ENCODE measurements around the gene HERPUD1. TPM values are rescaled to one million over a fixed set of nuclear protein-coding genes. Genes with fewer than 3 reads are reported as not detected.
A peak's percentile ranks its signal among the peaks of the same experiment; 100 is the strongest.
"Not testable (repeated sequence)": the region's sequence is repeated elsewhere in the genome, so short reads cannot be mapped to it uniquely, and the experiment has no call there.

HERPUD1 gene
- 11.7 TPM for polyA plus RNA-seq (2013, experiment 1 of 2)
- polyA plus RNA-seq (2013, experiment 2 of 2), result 12.1 TPM

- Histone ChIP-seq H3K4me2 (ENCODE audit: insufficient read depth, low read length, poor library complexity, severe bottlenecking) (peak within 1 kb of the TSS; percentile 99), H3K79me1 (ENCODE audit: low read depth, low read length) (peaks cover 8% of the 10 kb centered on the region), H3K4me3 (ENCODE audit: low read length in 2 of 2) (peak within 1 kb of the TSS; percentile 83 to 92), H3K36me3 (replicated peaks in 1 of 2; ENCODE audit: control insufficient read depth in 2 of 2, insufficient read depth in 2 of 2, low read length in 2 of 2) (peaks cover 2 to 23% of the 10 kb centered on the region in 2 donors), H3K27ac (replicated peaks; ENCODE audit: low read length) (peak within 1 kb of the TSS; percentile 62), H3K9ac (ENCODE audit: low read depth, low read length, poor library complexity) (peak within 1 kb of the TSS; percentile 89), H3K9me3 (replicated peaks in 1 of 2; ENCODE audit: control insufficient read depth in 2 of 2, insufficient read depth in 1 of 2, low read depth in 1 of 2, low read length in 2 of 2) (no peaks in the 10 kb centered on the region), H2BK15ac (ENCODE audit: low read length) (peak within 1 kb of the TSS; percentile 95), H2BK120ac (ENCODE audit: low read depth, low read length) (peak within 1 kb of the TSS; percentile 52), H3K14ac (ENCODE audit: low read length) (peak within 1 kb of the TSS; percentile 9), H4K8ac (ENCODE audit: low read depth, low read length) (peak within 1 kb of the TSS; percentile 83), H2AK5ac (ENCODE audit: low read depth, low read length) (peak within 1 kb of the TSS; percentile 96), H3K27me3 (ENCODE audit: control insufficient read depth in 3 of 3, insufficient read depth in 3 of 3, low read depth in 1 of 3, low read length in 3 of 3) (no peaks in the 10 kb centered on the region), H3K18ac (ENCODE audit: low read length) (peak within 1 kb of the TSS; percentile 98), H2BK5ac (ENCODE audit: low read length) (peak within 1 kb of the TSS; percentile 93), H2BK12ac (ENCODE audit: low read length) (no peak within 1 kb of the TSS), H3K23ac (ENCODE audit: low read depth, low read length, poor library complexity) (peak within 1 kb of the TSS; percentile 96), H2AFZ (ENCODE audit: low read length) (peak within 1 kb of the TSS; percentile 97), H4K91ac (ENCODE audit: low read depth, low read length, poor library complexity) (no peak within 1 kb of the TSS), H3K4ac (ENCODE audit: low read length) (peak within 1 kb of the TSS; percentile 1), H3K4me1 (ENCODE audit: control insufficient read depth in 2 of 2, insufficient read depth in 1 of 2, low read depth in 1 of 2, low read length in 2 of 2) (peaks cover 15 to 16% of the 10 kb centered on the region in 2 donors)
- peak; percentile 94 for DNase-seq (ENCODE audit: low spot score)
- WGBS, 2 donors (ENCODE audit: extremely low coverage in 2 of 2, insufficient read length in 2 of 2, insufficient replicate concordance in 1 of 2), result no CpG with 5 or more reads among the region's 83 CpGs
Observed at GRCh38 chr16:56931892-56932720, at the start of gene HERPUD1. Gene HERPUD1, plus strand, starts transcription at chr16:56932142. Its CDS starts 103 bp downstream, at chr16:56932245.

- H3K23ac ChIP-seq (ENCODE audit: low read depth, low read length, poor library complexity), result no peak overlapping the region
- H2BK5ac ChIP-seq (ENCODE audit: low read length), result no peak overlapping the region
- peaks cover 2% of the 10 kb centered on the region for H3K79me1 ChIP-seq (ENCODE audit: low read depth, low read length)
- H3K4me1 ChIP-seq (ENCODE audit: control insufficient read depth in 2 of 2, insufficient read depth in 1 of 2, low read depth in 1 of 2, low read length in 2 of 2), result no peaks in the 10 kb centered on the region
- H2BK120ac ChIP-seq (ENCODE audit: low read depth, low read length), result peak overlapping the region; percentile 8
- no peaks in the 10 kb centered on the region for H3K36me3 ChIP-seq (replicated peaks in 1 of 2; ENCODE audit: control insufficient read depth in 2 of 2, insufficient read depth in 2 of 2, low read length in 2 of 2)
- no peak for DNase-seq (ENCODE audit: low spot score)
- H3K27ac ChIP-seq (replicated peaks; ENCODE audit: low read length), result no peak overlapping the region
- H3K18ac ChIP-seq (ENCODE audit: low read length), result peak overlapping the region; percentile 48
- H2BK12ac ChIP-seq (ENCODE audit: low read length), result peak overlapping the region; percentile 58
- WGBS, 2 donors (ENCODE audit: extremely low coverage in 2 of 2, insufficient read length in 2 of 2, insufficient replicate concordance in 1 of 2), result no CpG with 5 or more reads among the region's 2 CpGs
- H3K4me2 ChIP-seq (ENCODE audit: insufficient read depth, low read length, poor library complexity, severe bottlenecking), result no peak overlapping the region
- peak overlapping the region; percentile 26 for H2BK15ac ChIP-seq (ENCODE audit: low read length)
- H3K27me3 ChIP-seq (ENCODE audit: control insufficient read depth in 3 of 3, insufficient read depth in 3 of 3, low read depth in 1 of 3, low read length in 3 of 3), result peaks cover 0 to 6% (median 0%) of the 10 kb centered on the region in 3 experiments
- H2AFZ ChIP-seq (ENCODE audit: low read length), result no peak overlapping the region
- no peak overlapping the region for H3K9ac ChIP-seq (ENCODE audit: low read depth, low read length, poor library complexity)
- no peak overlapping the region for H4K8ac ChIP-seq (ENCODE audit: low read depth, low read length)
- H4K91ac ChIP-seq (ENCODE audit: low read depth, low read length, poor library complexity), result no peak overlapping the region
- H3K9me3 ChIP-seq (replicated peaks in 1 of 2; ENCODE audit: control insufficient read depth in 2 of 2, insufficient read depth in 1 of 2, low read depth in 1 of 2, low read length in 2 of 2), result peaks cover 6 to 15% of the 10 kb centered on the region in 2 donors
- H3K4me3 ChIP-seq (ENCODE audit: low read length in 2 of 2), result no peak overlapping the region
- no peak overlapping the region for H3K4ac ChIP-seq (ENCODE audit: low read length)
- H3K14ac ChIP-seq (ENCODE audit: low read length), result peak overlapping the region; percentile 38
- H2AK5ac ChIP-seq (ENCODE audit: low read depth, low read length), result peak overlapping the region; percentile 70
Observed at GRCh38 chr16:56883586-56883985, 48.4 kb upstream of the HERPUD1 start.

GRCh38 chr16:56884026-56884582 lies 47.8 kb upstream of the HERPUD1 start:
- Histone ChIP-seq H3K4me1 (ENCODE audit: control insufficient read depth in 2 of 2, insufficient read depth in 1 of 2, low read depth in 1 of 2, low read length in 2 of 2) (no peaks in the 10 kb centered on the region), H2BK15ac (ENCODE audit: low read length) (peak overlapping the region; percentile 26), H3K23ac (ENCODE audit: low read depth, low read length, poor library complexity) (no peak overlapping the region), H3K79me1 (ENCODE audit: low read depth, low read length) (peaks cover 2% of the 10 kb centered on the region), H3K9me3 (replicated peaks in 1 of 2; ENCODE audit: control insufficient read depth in 2 of 2, insufficient read depth in 1 of 2, low read depth in 1 of 2, low read length in 2 of 2) (peaks cover 6 to 15% of the 10 kb centered on the region in 2 donors), H3K4me3 (ENCODE audit: low read length in 2 of 2) (no peak overlapping the region), H2BK120ac (ENCODE audit: low read depth, low read length) (peak overlapping the region; percentile 8), H2BK5ac (ENCODE audit: low read length) (no peak overlapping the region), H2AFZ (ENCODE audit: low read length) (no peak overlapping the region), H3K27ac (replicated peaks; ENCODE audit: low read length) (no peak overlapping the region), H3K14ac (ENCODE audit: low read length) (peak overlapping the region; percentile 65), H4K8ac (ENCODE audit: low read depth, low read length) (no peak overlapping the region), H3K4me2 (ENCODE audit: insufficient read depth, low read length, poor library complexity, severe bottlenecking) (no peak overlapping the region), H4K91ac (ENCODE audit: low read depth, low read length, poor library complexity) (no peak overlapping the region), H3K9ac (ENCODE audit: low read depth, low read length, poor library complexity) (no peak overlapping the region), H2AK5ac (ENCODE audit: low read depth, low read length) (peak overlapping the region; percentile 70), H3K4ac (ENCODE audit: low read length) (no peak overlapping the region), H3K36me3 (replicated peaks in 1 of 2; ENCODE audit: control insufficient read depth in 2 of 2, insufficient read depth in 2 of 2, low read length in 2 of 2) (no peaks in the 10 kb centered on the region), H3K27me3 (ENCODE audit: control insufficient read depth in 3 of 3, insufficient read depth in 3 of 3, low read depth in 1 of 3, low read length in 3 of 3) (peaks cover 0 to 6% (median 0%) of the 10 kb centered on the region in 3 experiments), H3K18ac (ENCODE audit: low read length) (peak overlapping the region; percentile 68), H2BK12ac (ENCODE audit: low read length) (no peak overlapping the region)
- WGBS, 2 donors (ENCODE audit: extremely low coverage in 2 of 2, insufficient read length in 2 of 2, insufficient replicate concordance in 1 of 2), result no CpG with 5 or more reads among the region's 14 CpGs
- DNase-seq (ENCODE audit: low spot score), result no peak

- H2BK15ac ChIP-seq (ENCODE audit: low read length); H3K79me1 ChIP-seq (ENCODE audit: low read depth, low read length); H3K18ac ChIP-seq (ENCODE audit: low read length); H4K8ac ChIP-seq (ENCODE audit: low read depth, low read length); H3K27ac ChIP-seq (replicated peaks; ENCODE audit: low read length); H3K4me3 ChIP-seq (ENCODE audit: low read length in 2 of 2); H2AFZ ChIP-seq (ENCODE audit: low read length); H3K36me3 ChIP-seq (replicated peaks in 1 of 2; ENCODE audit: control insufficient read depth in 2 of 2, insufficient read depth in 2 of 2, low read length in 2 of 2); H3K23ac ChIP-seq (ENCODE audit: low read depth, low read length, poor library complexity); DNase-seq (ENCODE audit: low spot score); H2BK5ac ChIP-seq (ENCODE audit: low read length); H2AK5ac ChIP-seq (ENCODE audit: low read depth, low read length); H3K4me1 ChIP-seq (ENCODE audit: control insufficient read depth in 2 of 2, insufficient read depth in 1 of 2, low read depth in 1 of 2, low read length in 2 of 2); H2BK12ac ChIP-seq (ENCODE audit: low read length); H3K27me3 ChIP-seq (ENCODE audit: control insufficient read depth in 3 of 3, insufficient read depth in 3 of 3, low read depth in 1 of 3, low read length in 3 of 3); H3K4ac ChIP-seq (ENCODE audit: low read length); H2BK120ac ChIP-seq (ENCODE audit: low read depth, low read length); H4K91ac ChIP-seq (ENCODE audit: low read depth, low read length, poor library complexity); H3K4me2 ChIP-seq (ENCODE audit: insufficient read depth, low read length, poor library complexity, severe bottlenecking); H3K14ac ChIP-seq (ENCODE audit: low read length): not testable (repeated sequence)
- no CpG with 5 or more reads among the region's 13 CpGs for WGBS, 2 donors (ENCODE audit: extremely low coverage in 2 of 2, insufficient read length in 2 of 2, insufficient replicate concordance in 1 of 2)
- H3K9me3 ChIP-seq (replicated peaks in 1 of 2; ENCODE audit: control insufficient read depth in 2 of 2, insufficient read depth in 1 of 2, low read depth in 1 of 2, low read length in 2 of 2), result peaks cover 6 to 15% of the 10 kb centered on the region in 2 donors
- H3K9ac ChIP-seq (ENCODE audit: low read depth, low read length, poor library complexity), result peak overlapping the region; percentile 40
Observed at GRCh38 chr16:56884929-56885328, 47.0 kb upstream of the HERPUD1 start.
